ENCODE measurements around the gene PADI2.

GRCh38 chr1:17161926-17162800 is 42.9 kb upstream of the PADI2 start:
- TF ChIP-seq CTCF (IDR thresholded peaks at IDR 0.05; ENCODE audit: low read length) (no peak), EZH2 (IDR thresholded peaks at IDR 0.05; ENCODE audit: borderline replicate concordance, low read length) (no peak)
